ENCODE results near the gene SZRD1. TPM values are rescaled to one million over a fixed set of nuclear protein-coding genes. Genes with fewer than 3 reads are reported as not detected.

Gene SZRD1
- total RNA-seq, 4 donors from 2014 or later = 73.1 to 80.5 (median 77.7) TPM

DNA sequence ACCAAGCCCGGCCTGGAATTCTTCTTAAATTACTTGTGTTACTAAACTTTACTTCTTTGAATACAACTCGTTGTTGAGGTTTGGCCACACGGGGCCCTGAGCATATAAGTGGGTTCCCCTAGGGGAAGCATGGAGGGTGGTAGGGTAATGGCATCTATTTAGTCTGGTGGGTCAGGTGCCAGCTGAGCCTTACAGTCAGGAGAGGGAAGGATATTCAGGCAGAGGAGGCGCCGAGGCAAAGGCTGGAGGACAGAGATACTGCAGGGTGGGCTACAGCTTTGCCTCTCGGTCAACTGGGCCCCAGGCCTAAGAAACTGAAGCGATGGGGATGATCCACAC is 73.1 kb downstream of the SZRD1 start:
- ATAC-seq (ENCODE audit: low FRiP score) (no peak), DNase-seq (ENCODE audit: low spot score) (no peak)

DNA sequence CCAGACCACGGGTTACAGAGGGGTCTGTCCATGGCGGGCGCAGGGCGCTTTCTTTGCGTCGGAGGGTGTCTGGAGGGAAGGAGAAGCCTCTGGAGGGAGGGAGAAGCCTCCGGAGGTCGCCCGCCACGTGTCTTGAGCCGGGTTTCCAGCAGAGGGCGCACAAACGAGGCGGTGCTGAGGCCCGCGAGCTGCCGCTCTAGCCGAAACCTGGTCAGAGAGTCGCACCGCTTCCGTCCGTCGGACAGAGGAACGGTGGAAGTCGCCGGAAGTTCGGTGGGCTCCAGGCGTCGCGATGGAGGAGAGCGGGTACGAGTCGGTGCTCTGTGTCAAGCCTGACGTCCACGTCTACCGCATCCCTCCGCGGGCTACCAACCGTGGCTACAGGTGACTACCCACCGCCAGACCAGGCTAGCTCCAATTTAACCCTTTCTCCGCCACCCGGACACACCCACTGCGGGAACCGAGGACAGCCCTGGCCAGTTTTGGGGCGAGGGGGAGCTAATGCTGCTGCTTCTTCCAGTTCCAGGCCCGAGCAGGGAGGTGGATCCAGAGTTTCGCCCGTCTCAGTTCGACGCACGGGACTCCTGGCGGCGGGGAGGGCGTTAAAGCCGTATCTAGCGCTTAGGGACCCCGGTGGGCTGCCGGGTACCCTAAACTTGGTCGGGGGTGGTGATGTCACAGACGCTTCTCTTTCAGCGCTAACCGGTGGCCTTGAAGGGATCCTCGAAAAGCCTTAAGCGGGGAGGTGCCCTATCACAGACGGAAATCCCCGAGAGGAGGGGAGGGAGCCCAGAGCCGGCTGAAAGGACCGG is 73.6 kb downstream of the SZRD1 start, which contains the start of gene NECAP2:
NECAP2 (plus strand) TSS at position 255 of the 812 bp plus-strand sequence; CDS start at position 293, 38 bp downstream.
- ATAC-seq (ENCODE audit: low FRiP score) (peak; percentile 96), DNase-seq (ENCODE audit: low spot score) (peak; percentile 86)
- TF ChIP-seq, protein P1, sequence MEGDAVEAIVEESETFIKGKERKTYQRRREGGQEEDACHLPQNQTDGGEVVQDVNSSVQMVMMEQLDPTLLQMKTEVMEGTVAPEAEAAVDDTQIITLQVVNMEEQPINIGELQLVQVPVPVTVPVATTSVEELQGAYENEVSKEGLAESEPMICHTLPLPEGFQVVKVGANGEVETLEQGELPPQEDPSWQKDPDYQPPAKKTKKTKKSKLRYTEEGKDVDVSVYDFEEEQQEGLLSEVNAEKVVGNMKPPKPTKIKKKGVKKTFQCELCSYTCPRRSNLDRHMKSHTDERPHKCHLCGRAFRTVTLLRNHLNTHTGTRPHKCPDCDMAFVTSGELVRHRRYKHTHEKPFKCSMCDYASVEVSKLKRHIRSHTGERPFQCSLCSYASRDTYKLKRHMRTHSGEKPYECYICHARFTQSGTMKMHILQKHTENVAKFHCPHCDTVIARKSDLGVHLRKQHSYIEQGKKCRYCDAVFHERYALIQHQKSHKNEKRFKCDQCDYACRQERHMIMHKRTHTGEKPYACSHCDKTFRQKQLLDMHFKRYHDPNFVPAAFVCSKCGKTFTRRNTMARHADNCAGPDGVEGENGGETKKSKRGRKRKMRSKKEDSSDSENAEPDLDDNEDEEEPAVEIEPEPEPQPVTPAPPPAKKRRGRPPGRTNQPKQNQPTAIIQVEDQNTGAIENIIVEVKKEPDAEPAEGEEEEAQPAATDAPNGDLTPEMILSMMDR (IDR thresholded peaks at IDR 0.05) = no peak

More for the DNA sequence above, 73.1 kb downstream of the SZRD1 start:
- TF ChIP-seq, protein P1 (IDR thresholded peaks at IDR 0.05) = no peak

DNA sequence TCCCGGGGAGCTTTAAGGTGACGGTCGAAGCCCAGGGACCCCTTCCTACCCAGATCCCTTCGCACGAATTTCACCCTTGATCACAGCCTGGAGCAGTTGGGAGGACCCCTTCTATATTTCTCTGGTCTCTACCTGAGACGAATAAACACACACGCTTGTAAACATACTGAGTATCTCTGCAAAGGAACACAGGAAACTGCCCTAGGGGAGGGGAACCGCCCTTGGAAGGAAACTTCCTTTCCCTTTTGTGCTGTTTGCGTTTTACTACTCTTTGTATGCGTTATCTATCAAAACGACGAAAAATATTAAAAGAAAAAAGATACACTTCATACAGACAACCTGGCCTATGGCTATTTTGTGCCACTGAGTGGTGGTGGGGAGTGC is 74.2 kb downstream of the SZRD1 start:
- no peak for ATAC-seq (ENCODE audit: low FRiP score)

DNA sequence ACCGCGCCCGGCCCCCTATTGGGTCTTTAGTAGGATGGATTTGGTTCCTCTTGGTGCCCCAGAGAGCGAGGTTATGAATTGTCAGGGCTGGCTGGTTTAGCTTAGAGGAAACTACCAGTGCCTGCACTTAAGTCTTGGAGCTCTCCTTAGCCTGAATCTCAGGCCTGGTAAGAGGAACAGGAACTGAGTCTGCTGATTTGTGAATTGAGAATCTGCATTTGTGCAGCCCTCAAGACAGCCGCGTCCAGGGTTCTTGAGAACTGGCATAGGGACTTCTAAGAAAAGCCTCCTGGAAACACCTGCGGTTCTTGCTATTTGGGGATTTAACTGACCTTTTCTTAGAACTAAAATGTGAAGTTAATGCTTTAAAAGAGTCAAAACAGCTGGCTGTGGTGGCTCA is 75.2 kb downstream of the SZRD1 start:
- TF ChIP-seq, protein P1 (IDR thresholded peaks at IDR 0.05) = no peak
- ATAC-seq (ENCODE audit: low FRiP score) (no peak), DNase-seq (ENCODE audit: low spot score) (no peak)

More for the DNA sequence above, 74.2 kb downstream of the SZRD1 start:
- TF ChIP-seq, protein P1 (IDR thresholded peaks at IDR 0.05) = no peak
- no peak for DNase-seq (ENCODE audit: low spot score)

DNA sequence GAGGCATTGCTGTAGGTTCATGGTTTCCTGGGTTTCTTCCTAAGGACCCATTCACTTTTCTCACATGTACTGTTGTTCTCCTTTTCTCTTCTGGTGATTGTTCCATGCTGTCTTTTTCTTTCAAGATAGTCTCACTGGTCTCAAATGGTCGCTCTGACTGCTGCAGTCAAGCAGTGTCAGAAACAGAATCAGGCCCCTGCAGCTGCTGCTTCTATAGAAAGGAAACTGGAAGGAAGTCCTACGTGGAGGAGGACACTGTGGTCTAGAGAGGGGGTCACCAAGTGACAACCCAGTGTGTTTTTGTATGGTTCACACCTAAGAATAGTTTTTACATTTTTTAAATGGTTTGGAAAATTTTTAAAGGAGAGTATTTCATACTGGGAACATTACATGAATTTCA is 75.9 kb downstream of the SZRD1 start:
- TF ChIP-seq, protein P1 (IDR thresholded peaks at IDR 0.05) = no peak
- DNase-seq (ENCODE audit: low spot score) = no peak
- no peak for ATAC-seq (ENCODE audit: low FRiP score)

DNA sequence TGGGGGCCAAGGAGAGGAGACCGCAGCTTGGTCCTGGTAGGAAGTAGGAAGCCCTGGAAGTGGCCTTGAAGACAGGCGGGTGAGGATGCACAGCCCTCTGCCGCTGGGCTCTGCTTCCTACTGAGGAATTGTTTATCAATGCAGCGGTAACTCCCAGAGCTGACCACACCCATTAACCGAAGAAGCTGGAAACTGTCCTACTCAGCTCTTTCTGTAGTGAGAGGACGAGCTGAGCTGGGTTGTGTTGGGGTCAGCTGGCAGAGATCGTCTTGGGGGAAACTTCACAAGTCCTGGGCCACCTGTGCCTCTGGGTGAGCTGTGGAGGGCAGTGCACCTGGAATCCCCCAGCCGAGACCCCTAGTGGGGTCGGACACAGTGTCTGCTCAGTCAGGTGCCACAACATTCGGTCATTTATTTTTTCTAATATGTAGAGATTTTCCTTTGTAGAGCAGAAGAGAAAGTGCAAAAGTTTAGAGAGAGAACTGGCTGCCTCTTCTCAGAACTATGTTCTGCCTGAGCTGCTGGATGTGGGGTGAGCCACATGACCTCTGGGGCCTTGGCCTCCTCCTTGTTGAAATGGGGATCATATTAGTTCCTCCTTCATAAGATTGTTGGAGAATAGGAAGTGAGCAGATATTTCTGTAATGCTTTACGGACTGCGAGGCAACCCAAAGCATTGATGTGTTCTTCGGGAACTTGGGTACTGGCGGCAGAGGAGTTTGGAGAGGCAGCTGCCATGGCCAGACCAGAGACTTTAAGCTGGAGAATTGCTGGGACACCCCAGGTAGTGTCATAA is 77.1 kb downstream of the SZRD1 start:
- ATAC-seq (ENCODE audit: low FRiP score) = no peak
- TF ChIP-seq, protein P1 (IDR thresholded peaks at IDR 0.05) = no peak
- DNase-seq (ENCODE audit: low spot score) = no peak
